H1 (cell line): Measurements from ENCODE around the gene ATPAF2. TPM values are rescaled to one million over a fixed set of nuclear protein-coding genes. Genes with fewer than 3 reads are reported as not detected.

Experiments used
- CTCF ChIA-PET: fragments of 300-600 bp; sonication (Branson Sonifier 250); formaldehyde crosslinking; loops from one replicate; lab custom pipeline; 2021; ENCODE audit not compliant: partially characterized antibody; lab: Charles Lee
- POLR2A ChIA-PET: fragments of 300-600 bp; sonication (Branson Sonifier 250); formaldehyde crosslinking; loops from one replicate; lab custom pipeline; 2021; ENCODE audit warnings: inconsistent platforms; ENCODE audit not compliant: partially characterized antibody; lab: Charles Lee
- DNase-seq, 2 experiments: peaks; one replicate each; pipeline versions ENCODE4 v3.0.0 to v3.0.0-alpha.2; 2010 to 2022; ENCODE audit warnings: low spot score in 2 of 2, low read depth in 1 of 2, mixed read lengths in 1 of 2
- FAIRE-seq: peaks from 2 replicates; lab custom pipeline; 2011; peaks lifted over from hg19 to GRCh38; lab: Jason Lieb, UNC
- H2AFZ ChIP-seq: 2 replicates; pipeline ENCODE4 v1.8.1; 2012; ENCODE audit warnings: low read length, inconsistent platforms
- H2AK5ac ChIP-seq: 2 replicates; pipeline ENCODE4 v1.6.1; 2013; ENCODE audit warnings: low read depth, low read length
- H2BK120ac ChIP-seq: replicated peaks from 2 replicates; pipeline ENCODE3; 2013; ENCODE audit warnings: low read depth, low read length, inconsistent platforms
- H2BK12ac ChIP-seq: 2 replicates; pipeline ENCODE4 v1.6.1; 2013; ENCODE audit warnings: low read depth, low read length
- H2BK15ac ChIP-seq: 2 replicates; pipeline ENCODE4 v1.6.1; 2013; ENCODE audit warnings: low read length
- H2BK20ac ChIP-seq: 2 replicates; pipeline ENCODE4 v1.6.1; 2013; ENCODE audit warnings: low read length
- H2BK5ac ChIP-seq: 2 replicates; pipeline ENCODE4 v1.6.1; 2013; ENCODE audit warnings: low read depth, low read length
- H3K14ac ChIP-seq: 2 replicates; pipeline ENCODE4 v1.6.1; 2013; ENCODE audit warnings: inconsistent platforms; ENCODE audit not compliant: insufficient read length
- H3K18ac ChIP-seq: 2 replicates; pipeline ENCODE4 v1.6.1; 2013; ENCODE audit warnings: low read length; ENCODE audit errors: extremely low read depth
- H3K23ac ChIP-seq: 2 replicates; pipeline ENCODE4 v1.6.1; 2013; ENCODE audit warnings: inconsistent platforms; ENCODE audit not compliant: insufficient read length
- H3K23me2 ChIP-seq: 2 replicates; pipeline ENCODE4 v1.6.1; 2013; ENCODE audit warnings: low read depth, low read length
- H3K27ac ChIP-seq: 2 replicates; pipeline ENCODE4 v1.6.1; 2011; ENCODE audit warnings: low read depth, low read length, inconsistent platforms
- H3K27me3 ChIP-seq, 4 experiments: replicated peaks in 1 of 4; 1 replicate in 1 of 4; 2 replicates in 3 of 4; pipeline versions ENCODE4 v1.6.1 to v1.8.1; 2011 to 2013; ENCODE audit warnings: low read length in 3 of 4, mild to moderate bottlenecking in 3 of 4, inconsistent platforms in 2 of 4, mixed read lengths in 2 of 4, moderate library complexity in 1 of 4; ENCODE audit not compliant: control insufficient read depth in 3 of 4, insufficient read depth in 3 of 4; ENCODE audit errors: extremely low read depth in 1 of 4
- H3K36me3 ChIP-seq, 4 experiments: 2 replicates each; pipeline versions ENCODE4 v1.6.1 to v1.8.1; 2011 to 2013; ENCODE audit warnings: mild to moderate bottlenecking in 4 of 4, low read length in 3 of 4, moderate library complexity in 2 of 4, control low read depth in 1 of 4, inconsistent platforms in 1 of 4; ENCODE audit not compliant: insufficient read depth in 4 of 4, control insufficient read depth in 2 of 4
- H3K4ac ChIP-seq: replicated peaks from 2 replicates; pipeline ENCODE3; 2013; ENCODE audit warnings: low read length, low read depth, mixed read lengths, inconsistent platforms; ENCODE audit not compliant: insufficient read length
- H3K4me1 ChIP-seq, 4 experiments: replicated peaks in 1 of 4; 1 replicate in 1 of 4; 2 replicates in 3 of 4; pipeline versions ENCODE4 v1.6.1 to v1.8.1; 2011 to 2013; ENCODE audit warnings: low read length in 3 of 4, inconsistent platforms in 2 of 4, mixed read lengths in 1 of 4; ENCODE audit not compliant: insufficient read depth in 4 of 4, control insufficient read depth in 3 of 4
- H3K4me2 ChIP-seq, 2 experiments: 2 replicates each; pipeline versions ENCODE4 v1.6.1 to v1.8.1; 2011 to 2013; ENCODE audit warnings: low read depth in 2 of 2, low read length in 2 of 2, control low read depth in 1 of 2, inconsistent platforms in 1 of 2, mild to moderate bottlenecking in 1 of 2; ENCODE audit not compliant: insufficient read depth in 1 of 2
- H3K4me3 ChIP-seq, 4 experiments: fragments of 200-600, 300-600 bp in 1 of 4; sonication (generic), shearing (Covaris generic), sonication (Bioruptor Twin) in 1 of 4; 2 replicates each; pipeline versions ENCODE4 v1.5.1 to v1.8.1; 2011 to 2016; ENCODE audit warnings: low read length in 4 of 4, low read depth in 3 of 4, control low read depth in 2 of 4, inconsistent platforms in 2 of 4, mild to moderate bottlenecking in 2 of 4, mixed read lengths in 1 of 4, moderate library complexity in 1 of 4; ENCODE audit not compliant: insufficient read depth in 2 of 4; ENCODE audit errors: extremely low read depth in 1 of 4
- H3K56ac ChIP-seq: replicated peaks from 2 replicates; pipeline ENCODE3; 2013; ENCODE audit warnings: low read depth, mild to moderate bottlenecking, mixed read lengths, low read length, inconsistent platforms; ENCODE audit not compliant: insufficient read length
- H3K79me1 ChIP-seq: 2 replicates; pipeline ENCODE4 v1.6.1; 2013; ENCODE audit warnings: low read depth, low read length, control low read depth
- H3K79me2 ChIP-seq, 2 experiments: 2 replicates each; pipeline versions ENCODE4 v1.6.1 to v1.8.1; 2012 to 2013; ENCODE audit warnings: low read length in 2 of 2, mild to moderate bottlenecking in 2 of 2, inconsistent platforms in 1 of 2; ENCODE audit not compliant: insufficient read depth in 2 of 2, control insufficient read depth in 1 of 2
- H3K9ac ChIP-seq, 4 experiments: replicated peaks in 1 of 4; 1 replicate in 1 of 4; 2 replicates in 3 of 4; pipeline versions ENCODE4 v1.6.1 to v1.8.1; 2011 to 2013; ENCODE audit warnings: low read depth in 3 of 4, low read length in 3 of 4, control low read depth in 2 of 4, mild to moderate bottlenecking in 2 of 4, moderate library complexity in 2 of 4, inconsistent platforms in 1 of 4; ENCODE audit errors: extremely low read depth in 1 of 4
- H3K9me3 ChIP-seq, 2 experiments: 2 replicates each; pipeline versions ENCODE4 v1.6.1 to v1.8.1; 2012 to 2013; ENCODE audit warnings: mild to moderate bottlenecking in 2 of 2, moderate library complexity in 2 of 2, control low read depth in 1 of 2, inconsistent platforms in 1 of 2, low read depth in 1 of 2, low read length in 1 of 2, mixed read lengths in 1 of 2; ENCODE audit not compliant: insufficient read depth in 2 of 2
- H4K20me1 ChIP-seq, 2 experiments: replicated peaks in 1 of 2; 2 replicates each; pipeline versions ENCODE3 to v1.8.1; 2011 to 2013; ENCODE audit warnings: inconsistent platforms in 2 of 2, low read length in 2 of 2, mild to moderate bottlenecking in 1 of 2; ENCODE audit not compliant: insufficient read depth in 2 of 2, control insufficient read depth in 1 of 2
- H4K5ac ChIP-seq: 2 replicates; pipeline ENCODE4 v1.6.1; 2013; ENCODE audit warnings: low read length, low read depth, mixed read lengths, inconsistent platforms; ENCODE audit not compliant: insufficient read length
- H4K8ac ChIP-seq: 2 replicates; pipeline ENCODE4 v1.8.0; 2013; ENCODE audit warnings: mild to moderate bottlenecking, moderate library complexity, low read length, inconsistent platforms; ENCODE audit not compliant: insufficient read depth; ENCODE audit errors: extremely low read depth
- H4K91ac ChIP-seq: replicated peaks from 2 replicates; pipeline ENCODE3; 2013; ENCODE audit warnings: low read length, mixed read lengths, inconsistent platforms; ENCODE audit not compliant: insufficient read length
- TAF7 ChIP-seq: optimal IDR thresholded peaks from 2 replicates; pipeline ENCODE3; 2011; ENCODE audit warnings: low read depth, mild to moderate bottlenecking, inconsistent platforms, low read length, moderate library complexity, borderline replicate concordance
- TBP ChIP-seq: IDR thresholded peaks from 2 replicates; pipeline ENCODE4 v1.6.1; 2011; ENCODE audit warnings: low read depth, low read length, improper control_type of control experiment
- WGBS, 2 experiments: shearing (Covaris generic) in 1 of 2; methylation state at CpG; one replicate each; pipeline versions ENCODE4 v1.1.6 to v1.1.7; 2013 to 2015; ENCODE audit warnings: low lambda C conversion rate in 2 of 2, mixed read lengths in 2 of 2, inconsistent platforms in 1 of 2, low coverage in 1 of 2, missing lambda C conversion rate in 1 of 2; ENCODE audit not compliant: insufficient replicate concordance in 2 of 2, insufficient coverage in 1 of 2, insufficient read length in 1 of 2; ENCODE audit errors: extremely low coverage in 1 of 2, missing lambda C conversion rate in 1 of 2; 5-methylcytosine and 5-hydroxymethylcytosine counted together
- polyA plus RNA-seq, 7 experiments: library from polyadenylated mRNA; depleted of rRNA in 3 of 7; stranded (reverse) in 5 of 7; unstranded in 2 of 7; fragments of >200 nt in 5 of 7; fragments of 200-250 nt in 2 of 7; gene quantifications; 1 replicate in 5 of 7; 2 replicates in 1 of 7; 4 replicates in 1 of 7; pipeline versions ENCODE4 v1.2.1 to v1.2.3, GENCODE V29; 2011 to 2013; ENCODE audit warnings: missing spikeins in 2 of 7, mixed read lengths in 2 of 7
- total RNA-seq: library from RNA; stranded (reverse); fragmentation: NEBNext Ultra II Directional; extraction: Animal tissue kit (Norgen Biotek cat#: 25700); gene quantifications from 2 replicates; pipeline ENCODE4 v1.2.1, GENCODE V29; 2021
- TF ChIP-seq, protein P1 (sequence below): IDR thresholded peaks from 2 replicates; pipeline ENCODE4 v1.6.1; 2012; ENCODE audit warnings: inconsistent platforms

The ATPAF2 gene
- total and polyA plus RNA-seq, 2 of the 8 experiments (the other 6 are each of a cell fraction or from before 2014, with no cell fraction given), result 19.6 to 22.9 TPM

DNA sequence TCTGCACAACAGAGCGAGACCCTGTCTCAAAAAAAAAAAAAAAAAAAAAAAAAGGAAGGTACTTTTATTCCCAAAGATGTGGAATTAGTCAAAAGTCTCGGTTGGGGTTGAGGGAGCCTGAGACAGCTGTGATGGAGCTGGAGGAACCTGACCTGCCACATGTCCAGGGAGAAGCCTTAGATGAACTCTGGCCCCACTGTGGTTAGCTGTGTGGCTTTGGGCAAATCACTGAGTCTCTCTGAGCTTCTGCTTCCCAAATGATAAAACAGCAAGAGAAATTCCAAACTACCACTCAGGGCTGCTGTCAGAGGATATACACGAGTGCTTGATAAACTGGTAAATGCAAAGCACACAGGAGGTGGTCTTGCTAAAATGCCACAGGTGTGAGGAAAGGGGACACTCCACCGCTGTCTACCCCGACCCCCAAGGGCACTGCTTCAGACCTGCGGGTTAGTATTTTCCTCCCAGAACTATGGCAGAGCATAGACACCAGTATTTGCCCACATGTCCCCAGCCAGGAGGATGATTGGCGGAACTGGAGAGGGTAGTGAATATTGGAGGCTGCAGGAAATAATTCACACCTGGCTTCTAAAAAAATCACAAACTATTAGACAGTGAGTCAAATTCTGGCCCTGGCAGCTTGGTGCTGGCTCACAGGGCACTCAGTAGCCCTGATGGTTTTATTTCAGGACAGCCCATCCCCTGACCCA is 51.6 kb downstream of the ATPAF2 start:
- Histone ChIP-seq H4K91ac (no peak overlapping the region), H2AFZ (no peak overlapping the region), H2BK15ac (no peak overlapping the region), H2AK5ac (no peak overlapping the region), H3K18ac (no peak overlapping the region), H3K56ac (no peak overlapping the region), H3K4me2 (no peak overlapping the region), H4K5ac (no peak overlapping the region), H2BK12ac (no peak overlapping the region), H3K79me1 (no peaks in the 10 kb centered on the region), H3K27ac (no peak overlapping the region), H2BK120ac (no peak overlapping the region), H3K79me2 (no peaks in the 10 kb centered on the region), H3K23ac (no peak overlapping the region), H3K14ac (no peak overlapping the region), H3K4ac (no peak overlapping the region), H3K23me2 (no peaks in the 10 kb centered on the region), H3K4me1 (no peaks in the 10 kb centered on the region; a peak in 1 of 7 replicates), H4K8ac (no peak overlapping the region), H3K27me3 (no peaks in the 10 kb centered on the region; a peak in 1 of 7 replicates), H3K9me3 (no peaks in the 10 kb centered on the region), H3K4me3 (no peak overlapping the region), H2BK20ac (no peak overlapping the region), H2BK5ac (no peak overlapping the region), H3K9ac (no peak overlapping the region), H4K20me1 (no peaks in the 10 kb centered on the region), H3K36me3 (no peaks in the 10 kb centered on the region)
- POLR2A ChIA-PET, result no interaction called here
- FAIRE-seq (no peak), DNase-seq (no peak)
- TF ChIP-seq TAF7, result no peak
- TF ChIP-seq, protein P1, sequence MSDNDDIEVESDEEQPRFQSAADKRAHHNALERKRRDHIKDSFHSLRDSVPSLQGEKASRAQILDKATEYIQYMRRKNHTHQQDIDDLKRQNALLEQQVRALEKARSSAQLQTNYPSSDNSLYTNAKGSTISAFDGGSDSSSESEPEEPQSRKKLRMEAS, result no peak
- no peak for TF ChIP-seq TBP
- CTCF ChIA-PET, result interaction anchor here (1.2 to 3.9 kb wide), 5 partner anchors 13 to 97 kb away, joined by 4 to 23 read pairs (median 5); no protein-coding TSS in a partner anchor
- WGBS, 2 experiments, result 88% methylated on average over 7 of the region's 7 CpGs; no CpG with 5 or more reads in 1 of the 2 experiments
